ENCODE data around the gene ACACB.

GRCh38 chr12:109223868-109224267 is 107.5 kb downstream of the ACACB start:
- TF ChIP-seq CTCF (conservative IDR thresholded peaks at IDR 0.05; ENCODE audit: low read depth, low read length): no peak
- no peak for TF ChIP-seq EZH2 (IDR thresholded peaks at IDR 0.05; ENCODE audit: borderline replicate concordance, low read depth, low read length, poor library complexity, severe bottlenecking)

Data from A673 (cell line).